ENCODE data around the gene STMN3. TPM values are rescaled to one million over a fixed set of nuclear protein-coding genes. Genes with fewer than 3 reads are reported as not detected.

The STMN3 gene
- total and polyA plus RNA-seq, 2 of the 8 experiments (the other 6 are each of a cell fraction or from before 2014, with no cell fraction given), result 51.5 to 63.1 TPM

DNA sequence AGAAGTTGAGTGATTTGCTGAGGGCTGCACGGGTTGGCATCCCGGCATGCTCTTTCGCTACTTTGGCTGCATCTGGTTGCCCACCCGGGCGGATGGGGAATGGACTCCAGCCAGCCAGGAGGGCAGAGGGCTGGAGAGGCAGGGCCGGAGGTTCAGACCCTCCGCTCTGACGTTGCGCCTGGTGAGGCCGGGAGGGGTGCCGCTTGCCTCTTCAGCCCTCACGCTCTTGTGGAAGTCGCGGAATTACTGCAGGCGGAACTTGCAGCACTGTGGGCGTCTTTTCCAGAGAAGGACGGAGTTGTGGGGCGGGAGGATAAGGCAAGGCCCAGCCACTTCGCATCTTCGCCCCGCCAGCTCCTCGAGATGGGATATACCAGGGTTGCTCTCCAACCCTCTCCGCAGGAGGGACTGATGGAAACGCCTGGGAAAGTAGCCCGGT is 5.5 kb upstream of the STMN3 start:
- no peak overlapping the region for H4K5ac ChIP-seq (ENCODE audit: insufficient read length, low read depth, low read length)
- peak overlapping the region; percentile 76 to 81 for H3K4me2 ChIP-seq (ENCODE audit: insufficient read depth in 1 of 2, low read depth in 2 of 2, low read length in 2 of 2)
- H4K20me1 ChIP-seq (replicated peaks in 1 of 2; ENCODE audit: control insufficient read depth in 1 of 2, insufficient read depth in 2 of 2, low read length in 2 of 2), result peaks cover 3 to 4% of the 10 kb centered on the region in 2 experiments
- no peak overlapping the region for H2BK15ac ChIP-seq (ENCODE audit: low read length)
- FAIRE-seq (no peak), DNase-seq (ENCODE audit: low read depth in 1 of 2, low spot score in 2 of 2) (no peak)
- peak overlapping the region; percentile 75 to 96 (median 84) for H3K4me3 ChIP-seq (ENCODE audit: extremely low read depth in 1 of 4, insufficient read depth in 2 of 4, low read depth in 3 of 4, low read length in 4 of 4)
- H2BK12ac ChIP-seq (ENCODE audit: low read depth, low read length), result 0 out of 2 replicates have a peak overlapping the region, but pooled peaks have one; percentile 27
- H3K14ac ChIP-seq (ENCODE audit: insufficient read length), result no peak overlapping the region
- H3K56ac ChIP-seq (replicated peaks; ENCODE audit: insufficient read length, low read depth, low read length), result no peak overlapping the region
- no peak overlapping the region for H2AK5ac ChIP-seq (ENCODE audit: low read depth, low read length)
- H3K23ac ChIP-seq (ENCODE audit: insufficient read length), result no peak overlapping the region
- H3K27ac ChIP-seq (ENCODE audit: low read depth, low read length), result no peak overlapping the region
- peaks cover 11% of the 10 kb centered on the region for H3K23me2 ChIP-seq (ENCODE audit: low read depth, low read length)
- H3K9me3 ChIP-seq (ENCODE audit: insufficient read depth in 2 of 2, low read depth in 1 of 2, low read length in 1 of 2), result no peaks in the 10 kb centered on the region
- H3K4me1 ChIP-seq (replicated peaks in 1 of 4; ENCODE audit: control insufficient read depth in 3 of 4, insufficient read depth in 4 of 4, low read length in 3 of 4), result peaks cover 0 to 16% (median 14%) of the 10 kb centered on the region in 4 experiments; a peak in 6 of 7 replicates
- TF ChIP-seq SRF (IDR thresholded peaks at IDR 0.05; ENCODE audit: low read depth, low read length) (no peak), SAP30 (IDR thresholded peaks at IDR 0.05; ENCODE audit: insufficient read depth, insufficient replicate concordance, low read length) (peak; percentile 56)
- CTCF ChIA-PET (ENCODE audit: partially characterized antibody), result interaction anchor here (1.0 to 1.3 kb wide), 3 partner anchors 21 to 114 kb away, joined by 3 read pairs; no protein-coding TSS in a partner anchor
- peak overlapping the region; percentile 63; the same call in 1 of the 2 replicates for H2AFZ ChIP-seq (ENCODE audit: low read length)
- no peak overlapping the region for H4K91ac ChIP-seq (replicated peaks; ENCODE audit: insufficient read length, low read length)
- H4K8ac ChIP-seq (ENCODE audit: extremely low read depth, insufficient read depth, low read length), result peak overlapping the region; percentile 66; the same call in 1 of the 2 replicates
- POLR2A ChIA-PET (ENCODE audit: partially characterized antibody), result interaction anchor here (0.5 to 1.9 kb wide), 16 partner anchors 10 to 392 kb away, joined by 3 to 15 read pairs (median 4); partner anchors contain the start of genes ARFRP1, PPDPF, TNFRSF6B and TPD52L2
- H3K4ac ChIP-seq (replicated peaks; ENCODE audit: insufficient read length, low read depth, low read length), result no peak overlapping the region
- H3K79me2 ChIP-seq (ENCODE audit: control insufficient read depth in 1 of 2, insufficient read depth in 2 of 2, low read length in 2 of 2), result peaks cover 0 to 9% of the 10 kb centered on the region in 2 experiments; a peak in 1 of 4 replicates
- peak overlapping the region in 3 of 4 experiments; percentile 1 to 44 (median 20); a peak in 4 of 7 replicates for H3K9ac ChIP-seq (replicated peaks in 1 of 4; ENCODE audit: extremely low read depth in 1 of 4, low read depth in 3 of 4, low read length in 3 of 4)
- H3K79me1 ChIP-seq (ENCODE audit: low read depth, low read length), result no peaks in the 10 kb centered on the region; the same call in 1 of the 2 replicates
- H3K36me3 ChIP-seq (ENCODE audit: control insufficient read depth in 2 of 4, insufficient read depth in 4 of 4, low read length in 3 of 4), result peaks cover 0 to 15% (median 4%) of the 10 kb centered on the region in 4 experiments; a peak in 4 of 8 replicates
- WGBS, 2 experiments (ENCODE audit: extremely low coverage in 1 of 2, insufficient coverage in 1 of 2, insufficient read length in 1 of 2, insufficient replicate concordance in 2 of 2, low coverage in 1 of 2, low lambda C conversion rate in 2 of 2, missing lambda C conversion rate in 1 of 2), result 8% methylated on average over 23 of the region's 25 CpGs; no CpG with 5 or more reads in 1 of the 2 experiments
- no peaks in the 10 kb centered on the region for H3K27me3 ChIP-seq (replicated peaks in 1 of 4; ENCODE audit: control insufficient read depth in 3 of 4, extremely low read depth in 1 of 4, insufficient read depth in 3 of 4, low read length in 3 of 4)
- no peak overlapping the region for H2BK20ac ChIP-seq (ENCODE audit: low read length)
- H3K18ac ChIP-seq (ENCODE audit: extremely low read depth, low read length), result no peak overlapping the region
- no peak overlapping the region; the same call in 1 of the 2 replicates for H2BK5ac ChIP-seq (ENCODE audit: low read depth, low read length)
- no peak overlapping the region for H2BK120ac ChIP-seq (replicated peaks; ENCODE audit: low read depth, low read length)

All from H1 (cell line).